Kidney epithelial cell (primary cell): Measurements from ENCODE around the gene TMEM79. TPM values are rescaled to one million over a fixed set of nuclear protein-coding genes. Genes with fewer than 3 reads are reported as not detected.
"Not testable (repeated sequence)": the region's sequence is repeated elsewhere in the genome, so short reads cannot be mapped to it uniquely, and the experiment has no call there.

Source experiments
- DNase-seq: peaks from one replicate; pipeline ENCODE4 v3.0.0-alpha.2; 2010; ENCODE audit warnings: low read depth
- H3K27me3 ChIP-seq: 2 replicates; pipeline ENCODE4 v1.6.0; 2011; ENCODE audit warnings: low read length; ENCODE audit not compliant: control insufficient read depth, insufficient read depth
- H3K36me3 ChIP-seq: 2 replicates; pipeline ENCODE4 v1.5.1; 2011; ENCODE audit warnings: low read length; ENCODE audit not compliant: control insufficient read depth, insufficient read depth
- H3K4me3 ChIP-seq: 2 replicates; pipeline ENCODE4 v1.5.1; 2011; ENCODE audit warnings: low read depth, mild to moderate bottlenecking, control low read depth, low read length
- CTCF ChIP-seq: IDR thresholded peaks from 2 replicates; pipeline ENCODE4 v1.5.1; 2011; ENCODE audit warnings: mild to moderate bottlenecking, moderate library complexity, low read length, control low read depth, inconsistent platforms; ENCODE audit not compliant: insufficient read depth, poor library complexity, severe bottlenecking
- total RNA-seq: library from RNA; depleted of rRNA; stranded (reverse); fragments of >200 nt; gene quantifications from 2 replicates; pipeline ENCODE4 v1.2.3, GENCODE V29; 2015

Gene TMEM79
- total RNA-seq, 1 donor from 2014 or later, result 1.9 TPM

GRCh38 chr1:156310962-156311361 lies 26.8 kb downstream of the TMEM79 start:
- DNase-seq, result no peak
- peaks cover 6% of the 10 kb centered on the region for H3K36me3 ChIP-seq
- H3K27me3 ChIP-seq, result no peaks in the 10 kb centered on the region
- TF ChIP-seq CTCF, result no peak
- H3K4me3 ChIP-seq, result no peak overlapping the region

- H3K36me3 ChIP-seq, result peaks cover 3% of the 10 kb centered on the region
- no peak for DNase-seq
- no peaks in the 10 kb centered on the region for H3K27me3 ChIP-seq
- no peak for TF ChIP-seq CTCF
- H3K4me3 ChIP-seq, result no peak overlapping the region
Observed at GRCh38 chr1:156316909-156317308, 32.8 kb downstream of the TMEM79 start.

- H3K27me3 ChIP-seq, result no peaks in the 10 kb centered on the region
- no peak overlapping the region for H3K4me3 ChIP-seq
- H3K36me3 ChIP-seq, result peaks cover 2% of the 10 kb centered on the region
- no peak for DNase-seq
- peak; percentile 53 for TF ChIP-seq CTCF
Observed at GRCh38 chr1:156319664-156320063, 35.5 kb downstream of the TMEM79 start.

- H3K36me3 ChIP-seq, result peaks cover 2% of the 10 kb centered on the region
- DNase-seq, result no peak
Observed at GRCh38 chr1:156320560-156320959, 36.4 kb downstream of the TMEM79 start.

GRCh38 chr1:156323179-156323578 lies 39.1 kb downstream of the TMEM79 start:
- not testable (repeated sequence) for H3K36me3 ChIP-seq, H3K4me3 ChIP-seq, DNase-seq, H3K27me3 ChIP-seq

More at GRCh38 chr1:156320560-156320959, 36.4 kb downstream of the TMEM79 start:
- no peak for TF ChIP-seq CTCF
- Histone ChIP-seq H3K4me3 (no peak overlapping the region), H3K27me3 (no peaks in the 10 kb centered on the region)

GRCh38 chr1:156336242-156336641 lies 52.1 kb downstream of the TMEM79 start:
- DNase-seq, result no peak
- Histone ChIP-seq H3K4me3 (peak overlapping the region; percentile 81), H3K27me3 (no peaks in the 10 kb centered on the region), H3K36me3 (no peaks in the 10 kb centered on the region)
- peak; percentile 35 for TF ChIP-seq CTCF
